SJSA1 (cell line): ENCODE measurements around the gene ERICH2. TPM values are rescaled to one million over a fixed set of nuclear protein-coding genes. Genes with fewer than 3 reads are reported as not detected.

Experiments
- DNase-seq, 2 experiments: peaks; one replicate each; pipeline ENCODE4 v3.0.0-alpha.2; 2015 to 2020; ENCODE audit warnings: low spot score in 2 of 2, low read depth in 1 of 2
- H3K27ac ChIP-seq: fragments of 250-450 bp; sonication (Bioruptor Pico); 2 replicates; pipeline ENCODE4 v1.5.1; 2020; ENCODE audit warnings: mild to moderate bottlenecking, moderate library complexity
- H3K27me3 ChIP-seq: fragments of 250-450 bp; sonication (Bioruptor Pico); replicated peaks from 2 replicates; pipeline ENCODE4 v1.5.1; 2020; ENCODE audit warnings: mild to moderate bottlenecking, moderate library complexity
- H3K36me3 ChIP-seq: fragments of 250-450 bp; sonication (Bioruptor Pico); 2 replicates; pipeline ENCODE4 v1.5.1; 2020; ENCODE audit warnings: mild to moderate bottlenecking
- H3K4me1 ChIP-seq: fragments of 250-450 bp; sonication (Bioruptor Pico); replicated peaks from 2 replicates; pipeline ENCODE4 v1.6.1; 2021; ENCODE audit warnings: mild to moderate bottlenecking
- H3K4me3 ChIP-seq: fragments of 250-450 bp; sonication (Bioruptor Pico); 2 replicates; pipeline ENCODE4 v1.5.1; 2020; ENCODE audit warnings: mild to moderate bottlenecking
- H3K9me3 ChIP-seq: fragments of 250-450 bp; sonication (Bioruptor Pico); replicated peaks from 2 replicates; pipeline ENCODE4 v1.5.1; 2020; ENCODE audit warnings: mild to moderate bottlenecking
- total RNA-seq: library from RNA; depleted of rRNA; stranded (reverse); fragments of >200 nt; shearing (Covaris generic); gene quantifications from 2 replicates; pipeline ENCODE4 v1.2.3, GENCODE V29; 2014

The ERICH2 gene
- total RNA-seq, 1 experiment from 2014 or later: not detected

DNA sequence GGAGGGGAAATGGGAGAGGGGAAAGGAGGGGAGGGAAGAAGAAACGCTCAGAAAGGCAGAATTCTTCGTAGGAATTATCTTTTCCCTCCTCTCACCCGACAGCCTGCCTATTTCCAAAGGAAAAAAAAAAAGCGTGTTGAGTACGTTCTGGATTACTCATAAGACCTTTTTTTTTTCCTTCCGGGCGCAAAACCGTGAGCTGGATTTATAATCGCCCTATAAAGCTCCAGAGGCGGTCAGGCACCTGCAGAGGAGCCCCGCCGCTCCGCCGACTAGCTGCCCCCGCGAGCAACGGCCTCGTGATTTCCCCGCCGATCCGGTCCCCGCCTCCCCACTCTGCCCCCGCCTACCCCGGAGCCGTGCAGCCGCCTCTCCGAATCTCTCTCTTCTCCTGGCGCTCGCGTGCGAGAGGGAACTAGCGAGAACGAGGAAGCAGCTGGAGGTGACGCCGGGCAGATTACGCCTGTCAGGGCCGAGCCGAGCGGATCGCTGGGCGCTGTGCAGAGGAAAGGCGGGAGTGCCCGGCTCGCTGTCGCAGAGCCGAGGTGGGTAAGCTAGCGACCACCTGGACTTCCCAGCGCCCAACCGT lies 46.4 kb downstream of the ERICH2 start, which contains the start of gene GAD1:
Gene GAD1 (plus strand): TSS at position 384 of the 589 bp plus-strand sequence. CDS start 1,705 bp downstream, outside the sequence.
- H3K27ac ChIP-seq: no peak within 1 kb of the TSS
- peak within 1 kb of the TSS; percentile 35 for H3K4me3 ChIP-seq
- H3K27me3 ChIP-seq: peaks cover 68% of the 10 kb centered on the region
- H3K4me1 ChIP-seq: peaks cover 28% of the 10 kb centered on the region
- H3K9me3 ChIP-seq: no peaks in the 10 kb centered on the region
- no peaks in the 10 kb centered on the region for H3K36me3 ChIP-seq
- peak; percentile 48 to 81 for DNase-seq

DNA sequence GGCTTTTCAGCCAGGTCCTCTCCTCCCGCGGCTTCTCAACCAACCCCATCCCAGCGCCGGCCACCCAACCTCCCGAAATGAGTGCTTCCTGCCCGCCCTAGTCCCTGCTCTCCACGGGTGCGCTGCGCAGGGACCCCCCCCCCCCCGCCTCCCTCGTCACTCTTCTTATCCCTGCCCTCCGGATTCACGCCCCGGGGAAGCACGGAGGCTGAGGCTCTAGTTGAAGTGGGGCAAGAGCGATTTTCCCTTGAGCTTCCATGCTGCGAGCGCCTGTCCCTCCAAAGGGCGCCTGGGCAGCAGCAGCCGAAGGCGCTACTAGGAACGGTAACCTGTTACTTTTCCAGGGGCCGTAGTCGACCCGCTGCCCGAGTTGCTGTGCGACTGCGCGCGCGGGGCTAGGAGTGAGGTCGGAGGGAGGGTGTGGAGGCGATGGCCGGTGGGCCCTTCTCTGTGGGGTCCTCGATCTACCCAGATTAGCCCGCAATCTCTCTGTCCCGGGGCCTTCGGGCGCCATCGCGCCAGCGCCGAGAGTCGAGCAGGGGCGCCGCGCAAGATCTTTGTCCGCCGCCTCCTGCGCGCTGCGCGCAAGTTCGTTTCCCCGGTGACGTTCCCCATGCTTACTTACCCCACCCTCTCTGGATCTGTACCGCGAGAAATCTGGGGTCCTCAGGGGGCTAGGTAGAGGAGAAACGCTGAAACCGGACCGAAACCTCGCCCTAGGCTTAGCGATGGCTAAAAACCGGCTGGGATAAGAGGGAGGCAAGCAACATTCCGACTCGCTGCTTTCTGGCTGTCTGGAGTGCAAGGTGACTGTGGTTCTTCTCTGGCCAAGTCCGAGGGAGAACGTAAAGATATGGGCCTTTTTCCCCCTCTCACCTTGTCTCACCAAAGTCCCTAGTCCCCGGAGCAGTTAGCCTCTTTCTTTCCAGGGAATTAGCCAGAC lies 47.2 kb downstream of the ERICH2 start:
- peaks cover 68% of the 10 kb centered on the region for H3K27me3 ChIP-seq
- DNase-seq: peak in 1 of 2 experiments; percentile 35
- peaks cover 28% of the 10 kb centered on the region for H3K4me1 ChIP-seq
- H3K9me3 ChIP-seq: no peaks in the 10 kb centered on the region
- H3K36me3 ChIP-seq: no peaks in the 10 kb centered on the region
- H3K27ac ChIP-seq: no peak overlapping the region
- peak overlapping the region; percentile 35 for H3K4me3 ChIP-seq

DNA sequence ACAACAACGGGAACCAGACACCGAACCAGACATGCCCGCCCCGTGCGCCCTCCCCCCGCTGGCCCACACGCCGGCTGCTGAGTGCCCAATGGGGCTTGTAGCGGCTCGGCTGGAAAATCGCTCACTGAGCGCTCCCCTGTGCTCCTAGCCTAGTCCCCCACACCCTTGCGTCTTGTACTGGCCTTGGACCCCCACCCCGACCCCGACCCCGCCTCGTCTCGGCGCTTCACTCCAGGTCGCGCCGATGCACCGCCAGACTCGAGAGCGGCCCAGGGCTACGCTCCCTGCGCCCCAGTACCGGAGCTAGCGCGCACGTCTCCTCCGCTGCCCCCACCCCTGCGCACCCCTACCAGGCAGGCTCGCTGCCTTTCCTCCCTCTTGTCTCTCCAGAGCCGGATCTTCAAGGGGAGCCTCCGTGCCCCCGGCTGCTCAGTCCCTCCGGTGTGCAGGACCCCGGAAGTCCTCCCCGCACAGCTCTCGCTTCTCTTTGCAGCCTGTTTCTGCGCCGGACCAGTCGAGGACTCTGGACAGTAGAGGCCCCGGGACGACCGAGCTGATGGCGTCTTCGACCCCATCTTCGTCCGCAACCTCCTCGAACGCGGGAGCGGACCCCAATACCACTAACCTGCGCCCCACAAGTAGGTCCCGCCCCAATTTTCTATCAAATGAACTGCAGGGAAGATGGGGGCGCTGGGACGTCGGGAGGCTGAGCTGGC lies 48.0 kb downstream of the ERICH2 start:
- H3K4me3 ChIP-seq: peak overlapping the region; percentile 35
- DNase-seq: no peak
- no peak overlapping the region for H3K27ac ChIP-seq
- H3K9me3 ChIP-seq: no peaks in the 10 kb centered on the region
- peaks cover 64% of the 10 kb centered on the region for H3K27me3 ChIP-seq
- H3K36me3 ChIP-seq: no peaks in the 10 kb centered on the region
- peaks cover 28% of the 10 kb centered on the region for H3K4me1 ChIP-seq

DNA sequence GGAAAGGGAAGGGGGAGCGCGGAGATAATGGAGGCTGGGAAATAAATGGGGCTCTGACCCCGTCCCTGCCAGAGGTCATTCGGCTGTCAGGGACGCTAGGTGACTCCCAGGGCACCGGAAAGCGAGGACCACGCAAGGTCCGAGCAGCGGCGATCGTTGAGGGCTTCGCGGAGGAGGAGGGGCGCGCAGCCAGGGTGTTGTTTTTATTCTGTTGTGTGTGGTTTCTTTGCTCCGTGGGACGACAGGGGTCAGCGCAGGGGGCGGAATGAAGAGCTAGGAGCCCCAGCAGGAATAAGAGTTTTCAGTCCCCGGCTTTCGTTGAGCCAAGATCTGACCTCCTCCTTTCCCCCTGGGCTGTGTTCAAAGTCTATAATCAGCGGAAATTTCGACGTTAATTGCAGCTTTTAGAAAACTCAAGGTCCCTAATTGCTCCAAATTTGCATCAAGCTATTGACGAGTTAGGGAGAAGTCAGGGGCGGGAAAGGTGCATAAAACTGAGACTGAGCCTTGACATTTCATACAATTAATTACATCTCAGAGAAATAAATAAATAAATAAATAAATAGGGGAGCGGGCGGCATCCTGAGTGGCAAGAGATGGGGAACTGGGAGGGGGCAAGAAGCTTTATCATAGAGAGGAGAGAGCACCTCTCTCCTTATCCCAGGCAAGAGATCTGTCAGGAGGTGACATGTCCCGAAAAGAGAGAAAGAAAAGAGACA lies 48.7 kb downstream of the ERICH2 start:
- no peaks in the 10 kb centered on the region for H3K36me3 ChIP-seq
- no peak overlapping the region for H3K27ac ChIP-seq
- peaks cover 57% of the 10 kb centered on the region for H3K27me3 ChIP-seq
- no peak for DNase-seq
- no peaks in the 10 kb centered on the region for H3K9me3 ChIP-seq
- peaks cover 28% of the 10 kb centered on the region for H3K4me1 ChIP-seq
- H3K4me3 ChIP-seq: peak overlapping the region; percentile 35

DNA sequence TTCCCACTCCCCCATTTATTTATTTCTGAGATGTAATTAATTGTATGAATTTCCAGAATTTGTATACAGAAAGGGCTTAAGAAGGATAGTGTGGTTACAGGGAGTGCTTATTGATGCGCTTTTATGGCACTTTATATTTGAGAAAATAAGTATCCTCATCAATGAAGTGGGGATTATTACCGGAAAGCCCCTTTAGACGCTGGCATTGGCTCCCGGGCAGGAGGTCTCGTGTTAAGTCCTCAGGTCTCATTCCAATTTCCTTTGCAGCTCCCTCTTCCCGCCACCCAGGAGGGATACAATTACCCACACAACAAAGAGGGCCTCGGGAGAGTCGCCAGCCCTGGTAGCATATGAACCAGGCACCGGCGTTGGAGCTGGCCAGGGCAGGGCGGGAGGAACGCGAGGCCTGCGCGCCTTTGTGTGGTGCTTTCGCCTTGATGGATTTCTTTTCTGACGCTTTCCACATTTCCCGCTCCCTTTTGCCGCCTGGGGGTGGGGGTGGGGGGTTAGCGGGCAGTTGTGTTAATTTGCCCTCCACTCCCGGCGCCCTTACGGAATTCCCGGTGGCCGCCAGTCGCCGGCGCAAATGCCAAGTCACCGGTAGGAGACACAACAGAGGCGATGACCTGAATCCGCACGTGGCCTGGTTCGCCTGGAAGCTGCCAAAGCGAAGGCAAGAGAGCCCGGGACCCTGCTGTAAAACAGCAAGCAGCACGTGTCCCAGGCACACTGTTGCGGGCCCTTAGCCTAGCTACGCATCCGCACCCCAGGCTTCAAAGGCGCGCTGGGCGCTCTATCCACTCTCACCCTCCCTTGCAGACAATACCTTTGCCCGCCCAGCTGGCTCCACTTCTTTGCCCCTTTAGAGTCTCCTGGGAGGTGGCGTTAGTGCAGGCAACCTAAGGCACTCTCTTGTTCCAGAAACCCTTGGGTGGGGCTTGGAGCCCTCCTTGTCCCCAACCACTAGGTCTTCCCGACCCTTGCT lies 49.8 kb downstream of the ERICH2 start:
- DNase-seq: no peak
- H3K9me3 ChIP-seq: no peaks in the 10 kb centered on the region
- no peak overlapping the region for H3K27ac ChIP-seq
- H3K27me3 ChIP-seq: peaks cover 46% of the 10 kb centered on the region
- peaks cover 28% of the 10 kb centered on the region for H3K4me1 ChIP-seq
- no peaks in the 10 kb centered on the region for H3K36me3 ChIP-seq
- no peak overlapping the region for H3K4me3 ChIP-seq

DNA sequence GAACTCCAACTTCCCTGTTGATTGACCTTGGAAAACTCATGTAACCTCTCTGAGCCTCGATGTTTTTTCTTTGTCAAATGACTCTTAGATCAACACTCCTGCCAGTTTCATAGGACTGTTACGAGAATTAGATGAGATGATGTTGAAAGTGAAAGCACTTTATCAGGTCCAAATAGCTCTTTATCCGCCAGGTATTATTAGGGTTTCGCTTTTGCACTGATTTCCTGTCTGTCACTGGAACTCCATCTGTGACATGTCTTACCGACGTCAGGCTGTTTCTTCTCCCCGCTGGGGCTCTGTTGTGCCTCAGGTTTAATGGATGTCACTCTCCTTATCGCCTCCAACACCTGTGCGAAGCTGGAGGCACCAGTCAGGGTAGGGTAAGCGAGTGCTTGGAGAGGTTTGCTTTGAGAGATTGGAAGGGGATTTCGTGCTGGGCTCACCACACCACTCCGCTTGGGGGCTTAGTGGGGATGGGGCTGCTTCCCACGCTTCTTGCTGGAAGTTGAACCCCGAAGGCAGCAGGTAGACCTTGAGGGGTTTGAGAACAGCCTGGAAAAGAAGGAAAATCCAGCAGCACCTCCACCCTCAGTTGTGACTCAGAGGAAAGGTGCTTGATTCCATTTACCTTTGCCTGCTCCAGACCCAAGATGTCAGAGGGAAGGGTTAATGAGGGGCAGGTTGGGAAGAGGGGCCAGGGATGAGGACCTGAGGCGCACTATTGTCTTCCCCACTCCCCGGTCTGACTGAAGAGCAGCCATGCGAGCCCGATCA lies 50.8 kb downstream of the ERICH2 start:
- Histone ChIP-seq H3K36me3 (no peaks in the 10 kb centered on the region), H3K4me3 (no peak overlapping the region), H3K4me1 (peaks cover 26% of the 10 kb centered on the region), H3K27ac (no peak overlapping the region), H3K9me3 (no peaks in the 10 kb centered on the region), H3K27me3 (peaks cover 38% of the 10 kb centered on the region)
- no peak for DNase-seq

DNA sequence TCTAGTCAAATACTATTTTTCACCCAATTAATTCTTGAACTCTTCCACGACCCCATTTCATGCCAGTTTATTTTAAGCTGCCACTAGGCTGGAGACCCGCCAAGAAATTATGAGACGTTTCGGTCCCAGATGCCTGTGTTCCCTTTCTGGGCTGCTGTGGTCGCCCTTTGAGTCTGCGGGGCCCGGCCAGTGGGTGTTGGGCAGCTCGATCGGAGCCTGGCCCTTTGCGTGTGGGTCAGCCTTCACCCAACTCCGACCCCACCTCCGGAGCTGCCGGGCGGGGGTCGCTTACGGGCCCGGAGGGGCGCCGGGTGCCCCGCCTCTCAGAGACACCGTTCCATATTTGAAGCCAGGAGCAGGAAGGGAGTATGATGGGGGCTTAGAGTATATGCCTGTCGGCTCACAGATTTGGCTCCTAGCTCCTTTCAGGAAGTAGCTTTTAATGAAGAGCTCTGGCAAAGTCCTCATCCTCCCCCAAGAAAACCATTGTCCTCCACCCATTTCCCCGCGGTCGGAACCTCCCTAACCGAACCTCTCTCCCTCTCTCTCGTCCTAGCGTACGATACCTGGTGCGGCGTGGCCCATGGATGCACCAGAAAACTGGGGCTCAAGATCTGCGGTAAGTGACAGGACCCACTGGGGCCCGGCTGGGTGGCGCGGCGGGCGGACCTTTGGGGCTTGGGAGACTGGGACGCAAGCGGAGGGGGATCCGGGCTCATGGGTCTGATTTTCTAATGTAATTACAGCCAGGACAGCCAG lies 51.5 kb downstream of the ERICH2 start:
- DNase-seq: no peak
- H3K27me3 ChIP-seq: peaks cover 30% of the 10 kb centered on the region
- no peak overlapping the region for H3K4me3 ChIP-seq

DNA sequence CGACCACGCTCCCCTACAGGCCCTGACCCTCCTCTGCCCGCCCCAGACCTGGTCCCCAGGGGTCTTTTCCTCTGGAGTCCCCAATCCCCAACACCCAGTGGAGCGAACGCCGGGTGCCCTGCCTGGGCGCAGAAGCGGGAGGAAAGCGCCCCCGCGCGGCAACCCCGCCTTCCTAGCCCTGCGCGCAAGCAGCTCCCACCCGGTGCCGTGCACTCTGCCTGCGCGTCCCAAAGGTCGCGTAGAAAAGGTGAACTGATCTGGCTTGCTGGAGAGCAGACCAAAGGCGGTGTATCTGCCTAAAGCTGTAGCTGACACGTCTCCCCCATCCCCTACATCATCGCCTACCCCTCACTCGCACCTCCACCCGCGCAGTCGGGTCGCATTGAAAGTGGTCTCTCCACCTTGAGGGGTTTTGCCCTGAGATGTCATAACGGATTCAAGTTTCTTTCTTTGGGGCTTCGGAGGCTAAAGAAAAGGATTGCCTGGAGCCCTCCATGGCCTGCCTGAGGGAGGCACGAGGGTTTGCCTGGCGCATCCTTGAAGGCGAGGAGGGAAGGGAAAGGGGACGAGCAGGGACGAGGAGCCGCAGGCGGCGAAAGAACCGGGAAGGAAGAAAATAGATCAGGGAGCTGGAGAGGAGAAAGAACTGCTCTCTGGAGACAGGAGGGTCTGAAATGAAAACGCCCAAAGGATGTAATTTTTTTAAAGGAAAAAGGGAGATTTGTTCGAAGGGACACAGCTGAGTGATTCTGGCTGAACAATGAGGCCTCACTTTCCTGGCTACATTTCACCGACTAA lies 52.3 kb downstream of the ERICH2 start:
- Histone ChIP-seq H3K9me3 (no peaks in the 10 kb centered on the region), H3K27me3 (peaks cover 24% of the 10 kb centered on the region), H3K27ac (no peak overlapping the region), H3K4me1 (peaks cover 12% of the 10 kb centered on the region), H3K36me3 (no peaks in the 10 kb centered on the region), H3K4me3 (no peak overlapping the region)
- DNase-seq: no peak

More for the DNA sequence above, 51.5 kb downstream of the ERICH2 start:
- Histone ChIP-seq H3K36me3 (no peaks in the 10 kb centered on the region), H3K4me1 (peaks cover 19% of the 10 kb centered on the region), H3K27ac (no peak overlapping the region), H3K9me3 (no peaks in the 10 kb centered on the region)

DNA sequence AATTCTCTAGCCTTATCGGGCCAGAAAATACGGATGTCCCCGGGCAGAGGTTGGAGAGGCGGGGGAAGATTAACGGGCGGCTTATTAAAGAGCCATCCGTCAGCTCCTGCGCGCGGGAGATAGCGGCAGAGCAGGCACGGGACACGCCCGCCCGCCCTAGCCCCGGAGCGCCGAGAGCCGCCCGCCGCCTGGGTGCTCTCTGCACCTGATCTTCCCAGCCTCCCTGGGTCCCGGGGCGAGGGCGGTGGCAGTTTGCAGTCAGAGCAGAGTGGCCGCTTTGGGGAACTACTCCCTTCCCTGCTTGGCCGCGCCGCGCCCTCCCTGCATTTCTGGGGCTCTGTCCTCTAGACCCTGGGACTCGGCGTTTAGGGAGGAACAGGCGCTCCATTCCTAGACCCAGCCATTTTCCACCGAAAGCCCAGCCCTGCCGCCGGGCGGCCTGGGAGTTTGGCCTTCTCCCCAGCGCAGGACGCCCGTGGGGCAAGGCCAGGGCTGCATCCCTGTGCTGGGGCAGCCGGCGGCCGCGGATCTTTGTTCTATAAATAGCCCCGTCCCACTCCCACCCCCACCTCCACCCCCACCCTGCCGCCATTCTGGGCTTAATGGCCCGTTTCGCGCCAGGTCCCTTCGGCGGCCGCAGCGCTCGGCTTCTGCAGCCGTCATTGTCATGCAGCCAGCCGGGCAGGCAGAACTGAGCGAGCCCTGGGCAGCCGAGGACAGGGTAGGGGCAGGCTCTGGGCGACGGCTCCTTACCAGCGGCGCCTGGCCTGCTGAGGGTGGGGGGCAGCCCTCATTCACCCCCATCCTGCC lies 53.1 kb downstream of the ERICH2 start:
- no peak for DNase-seq
- Histone ChIP-seq H3K4me3 (no peak overlapping the region), H3K27me3 (peaks cover 18% of the 10 kb centered on the region), H3K4me1 (peaks cover 6% of the 10 kb centered on the region), H3K9me3 (no peaks in the 10 kb centered on the region), H3K27ac (no peak overlapping the region), H3K36me3 (no peaks in the 10 kb centered on the region)

DNA sequence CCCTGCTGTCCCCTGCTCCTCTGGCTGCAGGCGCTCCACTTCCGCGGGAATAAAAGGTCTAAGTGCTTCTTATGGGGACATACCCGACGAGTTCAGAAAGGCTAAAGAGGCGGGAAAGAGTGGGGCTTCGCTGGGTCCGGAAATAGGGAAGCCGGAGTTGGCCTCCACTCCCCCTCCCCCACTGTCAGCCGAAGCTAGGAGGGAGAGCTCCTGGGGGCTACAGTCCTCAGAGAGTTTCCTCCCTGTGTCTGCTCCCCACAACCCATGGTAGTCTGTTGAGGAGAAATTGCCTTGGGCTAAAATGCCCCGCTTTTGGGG lies 53.7 kb downstream of the ERICH2 start:
- Histone ChIP-seq H3K4me3 (no peak overlapping the region), H3K27me3 (peaks cover 12% of the 10 kb centered on the region), H3K36me3 (no peaks in the 10 kb centered on the region), H3K4me1 (peaks cover under 1% of the 10 kb centered on the region), H3K27ac (no peak overlapping the region), H3K9me3 (no peaks in the 10 kb centered on the region)
- no peak for DNase-seq
